Lower leg skin (tissue), 3 donors: Measurements from ENCODE around the gene ZNF207.

Experiments used
- CTCF ChIP-seq, 3 donors: fragments of 450-650 bp; IDR thresholded peaks; one replicate each; pipeline ENCODE4 v1.5.1; 2016; ENCODE audit warnings: antibody characterized with exemption in 3 of 3, mild to moderate bottlenecking in 3 of 3, moderate library complexity in 2 of 3
- POLR2A ChIP-seq, 2 donors: fragments of 450-650 bp; IDR thresholded peaks; one replicate each; pipeline ENCODE4 v1.6.1; 2016 to 2017; ENCODE audit warnings: antibody characterized with exemption in 2 of 2, mild to moderate bottlenecking in 1 of 2, moderate library complexity in 1 of 2

GRCh38 chr17:32330147-32330546 lies 19.8 kb upstream of the ZNF207 start:
- TF ChIP-seq CTCF (IDR thresholded peaks at IDR 0.05): no peak
- no peak for TF ChIP-seq POLR2A (IDR thresholded peaks at IDR 0.05)
